HG03045 (cell line): Measurements from ENCODE around the gene JAK1.

Source experiments
- ATAC-seq: cut with Tn5 transposase; IDR thresholded peaks from one replicate; pipeline ENCODE4 v1.9.1; 2021; ENCODE audit warnings: mild to moderate bottlenecking, moderate library complexity; ENCODE audit not compliant: unreplicated experiment

The JAK1 gene

DNA sequence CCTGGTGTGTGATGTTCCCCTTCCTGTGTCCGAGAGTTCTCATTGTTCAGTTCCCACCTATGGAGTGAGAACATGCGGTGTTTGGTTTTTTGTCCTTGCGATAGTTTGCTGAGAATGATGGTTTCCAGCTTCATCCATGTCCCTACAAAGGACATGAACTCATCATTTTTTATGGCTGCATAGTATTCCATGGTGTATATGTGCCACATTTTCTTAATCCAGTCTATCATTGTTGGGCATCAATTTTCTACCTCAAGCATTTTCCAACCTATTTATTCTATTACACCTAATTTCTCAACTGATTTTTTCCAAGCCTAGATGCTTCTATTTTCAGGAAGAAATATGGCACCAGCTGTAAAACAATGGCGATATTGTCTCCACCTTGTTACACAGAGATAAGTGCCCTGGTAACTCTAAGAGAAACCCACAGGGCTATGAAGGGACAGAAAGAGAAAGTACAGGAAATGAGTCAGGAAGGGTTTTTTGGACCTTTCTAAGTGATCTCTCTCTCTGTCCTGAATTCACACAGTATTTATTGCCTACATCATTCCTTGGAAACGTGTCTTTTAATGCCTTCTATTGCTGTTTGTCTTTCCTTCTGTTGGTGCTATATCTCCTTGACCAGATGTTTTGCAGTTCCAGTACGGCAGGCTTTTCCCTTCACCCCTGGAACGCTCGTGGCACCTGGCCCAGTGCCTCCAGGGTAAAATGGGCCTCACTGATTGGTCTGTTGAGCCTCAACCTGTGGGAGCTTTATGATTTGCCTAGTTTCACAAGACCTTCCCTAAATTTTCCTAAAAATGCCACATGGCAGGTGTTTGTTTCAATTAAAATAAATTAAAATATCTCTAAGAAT lies 14.6 kb upstream of the JAK1 start:
- ATAC-seq: no peak

DNA sequence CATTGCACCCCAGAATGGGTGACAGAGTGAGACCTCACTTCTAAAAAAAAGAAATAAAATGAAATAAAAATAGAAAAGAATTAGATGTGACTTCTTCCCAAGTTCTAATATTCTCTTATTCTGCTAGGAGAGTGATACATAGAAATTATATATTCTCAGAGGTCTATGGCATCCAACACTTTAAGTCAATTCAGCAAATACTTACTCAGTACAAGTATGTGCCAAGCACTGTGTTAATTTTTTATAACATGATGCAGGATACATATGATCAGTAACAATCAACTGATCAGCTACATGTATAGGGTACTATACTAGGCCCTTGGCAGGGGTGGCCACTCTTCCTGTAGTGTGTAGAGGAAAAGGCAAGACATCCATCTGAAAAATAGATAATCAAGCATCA lies 13.0 kb upstream of the JAK1 start:
- no peak for ATAC-seq

DNA sequence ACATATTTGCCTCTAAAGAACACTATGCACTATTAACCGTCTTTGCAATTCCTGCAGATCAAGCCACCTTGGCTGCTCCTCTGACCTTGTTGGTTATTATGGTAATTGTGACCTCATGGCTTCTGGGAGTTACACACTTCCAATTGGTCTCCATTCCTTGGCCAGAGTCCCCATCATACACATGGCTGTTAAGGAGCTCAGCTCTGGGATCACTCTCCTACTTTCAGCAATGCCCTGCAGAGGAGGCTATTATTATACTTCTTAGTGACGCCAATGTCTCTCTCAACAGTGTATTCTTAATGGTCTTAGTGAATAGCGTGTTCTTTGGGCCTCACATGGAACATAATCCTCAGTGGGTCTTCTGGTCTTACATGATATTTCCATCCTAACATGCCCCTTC lies 10.0 kb upstream of the JAK1 start:
- no peak for ATAC-seq

DNA sequence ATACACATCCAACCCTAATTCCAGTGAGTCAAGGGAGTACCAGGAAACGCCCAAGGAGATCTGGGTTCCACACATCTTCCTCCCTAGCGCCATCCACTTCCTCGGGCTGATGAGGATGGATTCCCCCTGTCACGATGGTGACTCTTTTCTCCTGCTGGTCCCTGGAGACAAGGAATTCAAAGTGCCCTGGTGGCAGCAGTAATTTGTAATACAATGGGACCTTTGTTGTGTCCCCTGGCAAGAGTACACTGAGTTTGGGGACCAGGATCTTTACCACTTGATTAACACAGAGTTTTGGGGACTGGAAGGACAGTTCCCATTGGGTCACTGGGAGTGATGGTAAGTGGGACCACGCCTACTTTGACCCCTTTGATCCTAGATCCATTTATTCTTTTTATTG lies 9.4 kb upstream of the JAK1 start:
- no peak for ATAC-seq

DNA sequence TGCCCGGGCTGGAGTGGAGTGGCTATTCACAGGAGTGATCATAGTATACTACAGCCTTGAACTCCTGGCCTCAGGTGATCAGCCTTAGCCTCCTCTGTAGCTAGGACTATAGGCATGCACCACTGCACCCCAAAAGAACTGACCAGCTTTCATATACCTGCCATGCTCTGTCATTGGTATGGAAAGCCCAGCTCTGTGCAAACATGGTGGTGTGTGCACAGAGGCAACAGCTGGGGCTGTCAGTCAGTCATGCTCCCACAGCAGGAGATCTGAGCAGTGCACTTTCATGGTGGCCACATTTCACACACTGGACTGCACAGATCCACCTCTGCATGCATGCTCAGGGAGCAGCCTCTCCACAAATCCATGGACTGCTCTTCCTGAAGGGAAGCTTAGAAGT lies 8.8 kb upstream of the JAK1 start:
- ATAC-seq: no peak

DNA sequence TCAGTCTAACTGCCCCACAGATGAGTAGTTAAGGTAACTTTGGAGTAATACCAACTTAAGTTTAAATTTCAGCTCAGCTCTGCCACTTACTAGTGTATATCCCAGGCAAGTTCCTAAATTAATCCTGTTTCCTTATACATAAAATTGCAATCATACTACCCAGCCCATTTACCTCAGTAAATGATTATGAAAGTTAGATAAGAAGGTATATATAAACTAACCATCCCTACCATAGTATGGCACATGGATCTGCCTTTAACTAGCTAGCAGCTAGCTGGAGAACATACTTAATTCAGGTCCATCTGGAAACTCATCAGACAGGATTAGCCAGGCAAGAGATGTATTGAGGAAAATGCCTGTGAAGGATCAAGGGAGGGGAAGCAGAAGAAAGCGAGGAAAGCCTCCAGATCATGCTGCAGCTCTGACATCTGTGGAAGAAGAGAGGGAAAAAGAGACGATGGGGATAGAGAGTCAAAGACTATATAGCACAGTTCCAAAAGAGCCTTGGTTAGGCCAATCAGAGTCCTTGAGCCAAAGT lies 8.0 kb upstream of the JAK1 start:
- ATAC-seq: no peak

DNA sequence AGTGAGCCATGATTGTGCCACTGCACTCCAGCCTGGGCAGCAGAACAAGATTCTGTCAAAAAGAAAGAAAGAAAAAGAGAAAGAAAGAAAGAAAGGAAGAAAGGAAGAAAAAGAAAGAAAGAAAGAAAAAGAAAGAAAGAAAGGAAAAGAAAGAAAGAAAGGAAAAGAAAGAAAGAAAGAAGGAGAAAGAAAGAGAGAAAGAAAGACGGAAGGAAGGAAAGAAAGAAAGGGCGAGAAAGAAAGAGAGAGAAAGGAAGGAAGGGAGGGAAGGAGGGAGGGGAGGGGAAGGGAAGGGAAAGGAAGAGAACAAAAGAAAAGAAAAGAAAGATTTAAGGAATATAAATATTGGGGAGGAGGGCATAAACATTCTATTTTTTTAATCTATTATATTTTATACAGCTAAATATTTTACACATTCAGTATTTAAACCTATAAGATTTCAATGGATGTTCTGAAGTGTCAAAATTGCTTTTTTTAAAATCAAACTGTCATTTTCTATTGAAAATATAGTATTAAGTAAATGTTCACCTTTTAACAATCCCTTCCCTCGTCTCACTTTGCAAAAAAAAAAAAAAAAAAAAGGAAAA lies 6.8 kb upstream of the JAK1 start:
- ATAC-seq: no peak

DNA sequence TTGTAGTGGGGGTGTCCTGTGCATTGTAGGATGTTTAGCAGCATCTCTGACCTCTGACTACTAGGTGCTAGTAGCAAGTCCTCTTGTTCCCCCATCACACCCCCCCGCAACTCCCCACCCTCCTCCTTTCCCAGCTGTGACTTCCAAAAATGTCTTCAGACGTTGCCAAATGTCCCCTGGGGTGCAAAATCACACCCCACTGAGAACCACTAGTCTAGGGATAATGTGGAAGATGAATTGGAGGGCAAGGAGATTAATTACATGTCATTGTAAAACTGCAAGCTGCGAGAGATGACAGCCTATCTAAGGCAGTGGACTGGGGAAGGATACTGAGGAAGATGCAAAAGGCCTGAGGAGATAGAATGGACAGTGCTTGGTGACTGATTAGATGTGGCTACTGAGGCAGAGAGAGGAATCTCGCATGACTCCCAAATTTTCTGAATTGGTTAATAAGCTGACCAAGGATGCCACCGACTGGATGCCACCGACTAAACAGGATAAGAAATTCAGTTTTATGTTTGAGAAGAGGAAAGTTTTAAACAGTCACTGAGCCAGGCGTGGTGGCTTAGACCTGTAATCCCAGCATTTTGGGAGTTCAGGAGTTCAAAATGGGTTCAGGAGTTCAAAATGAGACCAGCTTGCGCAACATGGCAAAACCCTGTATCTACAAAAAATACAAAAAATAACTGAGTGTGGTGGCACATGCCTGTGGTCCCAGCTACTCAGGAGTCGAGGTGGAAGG lies 3.1 kb upstream of the JAK1 start:
- no peak for ATAC-seq

DNA sequence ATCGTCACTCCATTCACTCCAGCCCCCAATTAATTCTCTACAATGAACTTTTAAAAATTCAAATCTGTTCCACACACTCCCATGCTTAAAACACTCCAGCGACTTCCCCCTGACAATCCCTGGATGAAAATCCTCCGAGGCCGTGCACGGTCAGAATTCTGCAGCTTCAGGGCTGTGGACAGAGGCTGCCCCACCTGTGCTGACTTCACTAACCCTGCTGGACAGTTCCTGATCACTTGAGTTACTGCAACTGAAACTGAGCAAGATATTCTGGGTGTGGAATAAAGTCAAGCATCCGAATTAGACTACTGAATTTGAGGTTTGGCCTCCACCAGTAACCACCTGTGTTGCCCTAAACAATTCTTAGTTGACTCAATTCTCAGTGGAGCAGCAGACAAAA lies 1.0 kb upstream of the JAK1 start:
- no peak for ATAC-seq

DNA sequence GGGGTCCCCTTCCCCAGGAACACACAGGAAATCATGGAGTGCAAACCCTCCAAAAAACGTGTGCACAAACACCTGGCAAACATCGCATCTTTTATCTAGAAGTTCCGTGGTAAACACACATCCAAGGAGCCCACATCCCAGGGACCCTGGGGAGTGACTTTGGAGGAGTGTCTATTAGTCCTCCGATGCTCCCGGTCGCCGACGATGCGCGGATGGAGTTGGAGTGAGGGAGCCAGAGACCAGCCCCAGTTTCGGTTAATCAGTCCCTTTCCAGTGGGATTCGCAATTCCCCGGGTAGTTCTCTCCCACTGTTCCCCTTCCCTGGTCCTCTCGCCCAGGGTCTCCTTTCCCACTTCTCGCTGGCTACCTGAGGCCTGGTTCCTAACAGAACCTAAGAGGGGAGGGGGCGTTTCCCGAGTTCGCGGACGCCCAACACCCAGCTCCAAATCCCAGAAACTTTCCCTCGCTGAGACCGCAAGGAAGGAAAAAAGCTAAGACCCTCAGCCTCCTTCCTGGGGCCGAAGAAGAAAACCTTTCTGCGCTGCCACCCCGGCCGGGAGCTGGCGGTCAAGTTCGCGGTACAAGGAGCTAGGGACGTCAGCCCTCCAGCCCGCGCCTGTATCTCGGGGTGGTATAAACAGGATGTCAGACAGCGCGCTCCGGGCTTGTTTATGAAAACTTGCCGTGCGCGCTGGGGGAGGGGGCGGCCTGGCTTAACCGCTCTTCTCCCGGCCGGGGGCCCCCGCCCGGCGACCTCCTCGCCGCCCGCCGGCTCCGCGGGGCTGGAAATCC lies 787 bp downstream of the JAK1 start:
- ATAC-seq: peak; percentile 51

DNA sequence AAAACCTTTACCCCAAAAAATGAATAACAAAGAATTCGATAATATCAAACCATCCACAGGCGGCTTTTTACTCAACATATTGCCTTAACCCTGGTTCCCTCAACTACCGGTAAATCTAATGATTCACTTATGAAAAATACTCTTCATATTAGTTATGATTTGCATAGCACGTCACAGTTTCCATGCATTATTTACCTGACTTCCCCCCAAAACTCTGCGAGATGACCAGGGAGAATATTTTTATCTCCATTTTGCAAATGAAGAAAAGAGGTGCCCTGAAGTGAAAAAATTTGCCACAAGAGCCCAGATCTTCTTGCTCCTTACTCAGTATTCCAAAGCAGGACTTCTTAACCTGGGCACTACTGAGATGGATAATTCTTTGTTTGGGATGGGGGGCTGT lies 2.9 kb downstream of the JAK1 start:
- no peak for ATAC-seq

DNA sequence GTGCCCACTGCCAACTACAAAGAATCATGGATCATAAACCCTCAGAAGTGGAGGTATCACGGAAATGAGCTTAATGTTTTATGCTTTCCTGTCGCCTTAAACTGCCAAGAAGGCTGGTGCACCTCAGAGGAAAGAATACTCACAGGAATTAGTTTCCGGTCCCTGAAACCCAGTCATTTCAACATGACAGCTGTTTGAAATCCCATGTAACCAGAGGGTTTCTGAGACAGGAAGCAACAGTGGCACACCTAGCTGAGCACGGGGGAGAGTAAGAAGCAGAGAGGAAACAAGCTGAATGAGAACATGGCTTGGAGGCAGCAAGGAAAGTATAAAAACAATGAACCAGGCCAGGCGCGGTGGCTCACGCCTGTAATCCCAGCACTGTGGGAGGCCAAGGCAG lies 3.9 kb downstream of the JAK1 start:
- no peak for ATAC-seq

DNA sequence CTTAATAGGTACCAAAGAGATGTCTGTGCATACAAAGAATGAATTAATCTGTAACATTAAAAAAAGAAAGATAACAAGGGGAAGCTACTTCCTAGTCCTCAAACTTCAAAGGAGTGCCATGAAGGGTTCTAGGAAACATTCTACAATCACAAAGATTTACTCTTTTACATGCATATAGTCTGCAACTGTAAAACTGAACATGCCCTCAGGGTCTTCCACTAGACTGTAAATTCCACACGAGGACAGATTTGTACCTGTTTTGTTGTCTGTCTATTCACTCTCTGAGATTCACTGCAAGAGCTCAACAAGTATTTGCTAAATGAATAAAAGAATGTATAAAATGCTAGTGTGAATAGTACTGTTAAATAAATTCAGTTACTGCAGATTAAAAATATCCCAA lies 4.4 kb downstream of the JAK1 start:
- ATAC-seq: no peak

DNA sequence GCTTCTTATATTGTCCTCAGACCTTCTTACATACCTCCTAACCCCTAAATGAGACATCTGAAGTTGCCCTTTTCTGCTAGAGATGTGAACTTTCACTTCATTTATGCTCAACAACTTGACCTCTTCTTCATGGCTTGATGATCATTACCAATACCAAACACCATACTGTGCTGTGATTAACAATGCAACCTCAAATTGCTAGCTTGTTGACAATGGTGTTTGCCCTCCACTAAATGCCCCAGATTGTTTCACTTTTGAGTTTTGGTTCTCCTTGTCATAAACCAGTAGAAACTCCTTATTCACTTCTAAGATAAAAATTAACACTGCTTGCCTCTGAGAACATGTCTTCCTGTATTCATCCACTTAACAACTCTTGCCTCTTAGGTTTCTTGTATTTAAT lies 5.6 kb downstream of the JAK1 start:
- ATAC-seq: peak; percentile 50

DNA sequence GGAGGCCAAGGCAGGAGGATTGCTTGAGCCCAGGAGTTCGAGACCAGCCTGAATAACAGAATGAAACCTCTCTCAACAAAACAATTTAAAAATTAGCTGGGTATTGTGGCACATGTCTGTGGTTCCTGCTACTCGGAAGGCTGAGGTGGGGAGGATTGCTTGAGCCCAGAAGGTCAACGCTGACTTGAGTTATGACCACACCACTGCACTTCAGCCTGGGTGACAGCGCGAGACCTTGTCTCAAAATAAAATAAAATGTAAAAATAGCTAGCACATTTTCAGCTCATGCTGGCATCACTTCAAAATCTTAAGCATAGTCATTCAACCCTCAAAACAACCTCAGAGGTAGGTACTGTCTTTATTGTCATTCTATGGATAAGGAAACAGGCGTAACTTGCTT lies 6.4 kb downstream of the JAK1 start:
- ATAC-seq: no peak

DNA sequence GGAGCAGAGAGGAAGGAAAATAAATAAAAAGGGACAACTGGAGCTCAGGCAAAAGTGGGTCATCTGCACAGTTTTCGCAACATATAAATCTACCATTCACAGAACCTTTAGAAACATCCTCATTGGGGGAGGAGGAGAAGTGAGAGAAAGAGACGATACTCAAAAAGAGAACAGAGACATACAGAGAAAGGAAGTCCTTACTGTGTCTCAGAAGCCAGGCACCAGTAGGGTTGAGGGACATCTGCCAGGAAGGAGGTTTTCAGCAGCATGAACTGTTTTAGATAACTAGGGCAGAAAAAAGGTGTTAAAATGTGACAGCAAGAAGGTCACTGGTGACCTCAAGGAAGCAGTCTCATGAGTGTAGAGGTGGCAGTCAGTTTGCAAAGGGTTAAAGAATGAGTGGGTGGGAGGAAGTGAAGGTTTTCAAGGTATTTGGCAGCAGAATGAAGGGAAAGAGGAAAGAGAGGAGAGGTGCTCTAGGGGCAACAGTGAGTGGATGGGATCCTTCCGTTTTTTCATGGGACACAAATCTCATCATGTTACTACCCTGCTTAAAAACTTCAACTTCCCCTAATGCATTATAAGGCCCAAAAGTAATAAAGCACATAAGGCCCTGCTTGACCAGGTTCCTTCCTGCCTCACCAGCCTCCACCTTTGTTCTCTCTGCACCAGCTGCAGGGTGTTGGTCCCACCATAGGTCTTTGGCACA lies 9.5 kb downstream of the JAK1 start:
- ATAC-seq: peak; percentile 84

DNA sequence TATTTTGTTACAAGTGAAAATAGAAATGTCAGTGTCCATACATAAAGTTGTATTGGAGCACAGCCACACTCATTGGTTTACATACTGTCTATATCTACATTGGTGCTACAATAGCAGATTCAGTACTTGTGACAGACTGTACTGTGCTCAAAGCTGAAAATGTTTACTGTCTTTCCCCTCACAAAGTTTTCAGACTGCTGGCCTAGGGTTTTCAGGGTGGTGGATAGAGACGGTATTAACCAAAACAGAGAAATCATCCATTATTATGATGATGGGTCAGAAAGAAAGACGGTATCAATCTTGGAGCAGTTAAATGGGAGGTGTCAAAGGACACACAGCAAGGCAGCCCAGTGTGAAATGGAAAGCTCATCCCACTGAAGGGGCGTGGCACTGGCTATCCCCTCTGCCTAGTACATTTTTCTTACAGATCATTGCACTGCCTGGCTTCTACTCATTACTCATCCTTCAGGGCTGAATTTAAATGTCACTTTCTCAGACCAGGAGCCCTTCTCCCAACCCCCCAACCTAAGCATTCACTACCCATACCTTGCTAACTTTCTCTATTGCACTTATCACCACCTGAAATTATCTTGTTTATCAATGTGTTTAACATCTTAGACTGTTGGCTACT lies 10.2 kb downstream of the JAK1 start:
- peak; percentile 4 for ATAC-seq

DNA sequence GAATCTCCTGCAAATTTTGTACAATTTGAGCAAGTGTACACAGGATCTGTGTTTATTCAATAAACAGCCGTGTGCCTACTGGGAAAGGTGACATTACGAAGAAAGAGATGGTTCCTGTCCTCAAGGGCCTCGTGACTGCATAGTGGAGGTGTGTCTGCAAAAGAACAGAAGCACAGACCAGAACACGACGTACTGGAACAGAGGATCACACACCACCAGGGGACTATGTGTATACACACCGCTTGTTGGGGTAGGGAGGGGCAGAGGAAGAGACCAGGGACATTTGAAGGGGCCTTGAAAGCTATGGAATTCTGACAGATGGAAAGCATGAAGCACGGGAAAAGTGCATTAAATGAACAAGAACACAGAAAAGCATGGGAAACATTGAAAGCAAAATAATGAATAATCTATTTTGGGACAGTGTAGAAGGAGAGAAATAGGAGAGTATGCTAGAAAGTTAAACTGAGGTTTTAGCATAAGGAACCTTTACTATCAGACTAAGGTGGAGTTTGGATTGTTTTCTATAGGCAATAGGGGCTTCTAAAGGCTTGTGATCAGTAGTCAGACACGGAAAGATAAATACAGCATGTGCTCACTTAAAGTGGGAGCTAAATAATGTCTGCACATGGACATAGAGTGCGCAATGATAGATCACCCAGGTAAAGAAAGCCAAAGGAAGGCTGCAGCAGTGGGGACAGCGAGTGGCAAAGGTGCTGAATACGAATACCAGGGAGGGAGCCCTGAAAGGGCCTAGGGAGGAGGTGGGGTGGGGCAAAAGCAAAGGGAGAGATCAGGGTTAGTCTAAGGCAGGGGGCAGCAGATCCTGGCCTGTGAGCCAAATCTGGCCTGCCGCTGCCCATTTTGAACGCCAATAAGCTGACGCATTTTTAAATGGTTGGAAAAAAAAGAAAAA lies 11.0 kb downstream of the JAK1 start:
- ATAC-seq: no peak

DNA sequence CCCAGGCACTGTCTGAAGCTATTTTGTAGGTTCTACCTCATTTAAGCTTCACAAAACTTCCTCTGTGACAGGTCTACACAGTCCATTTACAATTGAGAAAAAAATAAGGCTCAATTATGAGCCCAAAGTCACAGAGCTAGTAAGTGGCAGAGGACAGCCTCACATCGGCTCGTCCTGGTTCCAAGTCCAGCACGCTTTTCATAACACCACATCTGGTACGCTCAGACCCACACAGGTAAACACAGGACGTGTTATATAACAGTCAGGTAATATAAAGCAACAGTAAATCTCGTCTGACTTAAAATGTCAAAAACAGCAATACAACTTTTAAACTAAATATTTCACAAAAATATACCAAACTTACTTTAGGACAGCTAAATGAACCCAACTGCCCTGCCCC lies 13.1 kb downstream of the JAK1 start:
- ATAC-seq: no peak
